ENCODE data around the gene AP3S2.

Gene AP3S2

GRCh38 chr15:89802986-89803824 is 90.6 kb downstream of the AP3S2 start:
- Histone ChIP-seq H3K27me3 (replicated peaks in 2 of 5; ENCODE audit: control insufficient read depth in 4 of 5, insufficient read depth in 5 of 5, low read length in 4 of 5) (no peaks in the 10 kb centered on the region), H3K9me3 (ENCODE audit: control extremely low read depth in 1 of 5, control insufficient read depth in 4 of 5, insufficient read depth in 2 of 5, low read depth in 1 of 5, low read length in 4 of 5) (no peaks in the 10 kb centered on the region), H3K36me3 (ENCODE audit: control insufficient read depth in 4 of 4, insufficient read depth in 4 of 4, low read length in 3 of 4) (peaks cover 3 to 91% (median 49%) of the 10 kb centered on the region in 4 experiments), H3K27ac (ENCODE audit: insufficient read depth in 1 of 2, low read depth in 1 of 2, low read length in 2 of 2, poor library complexity in 1 of 2, severe bottlenecking in 2 of 2) (no peak overlapping the region), H3K4me1 (ENCODE audit: control extremely low read depth in 1 of 4, control insufficient read depth in 4 of 4, insufficient read depth in 4 of 4, low read length in 3 of 4) (peaks cover 0 to 6% (median 4%) of the 10 kb centered on the region in 4 experiments), H3K4me3 (ENCODE audit: control insufficient read depth in 1 of 7, extremely low read depth in 1 of 7, insufficient read depth in 4 of 7, low read depth in 2 of 7, low read length in 6 of 7) (no peak overlapping the region)
- CTCF ChIA-PET = interaction anchor here (1.0 to 1.4 kb wide), 2 partner anchors 28 to 49 kb away, joined by 3 read pairs; no protein-coding TSS in a partner anchor
- 96% methylated on average over 22 of the region's 24 CpGs for WGBS (ENCODE audit: insufficient coverage)
- DNase-seq = no peak
- POLR2A ChIA-PET = no interaction called here

DNA sequence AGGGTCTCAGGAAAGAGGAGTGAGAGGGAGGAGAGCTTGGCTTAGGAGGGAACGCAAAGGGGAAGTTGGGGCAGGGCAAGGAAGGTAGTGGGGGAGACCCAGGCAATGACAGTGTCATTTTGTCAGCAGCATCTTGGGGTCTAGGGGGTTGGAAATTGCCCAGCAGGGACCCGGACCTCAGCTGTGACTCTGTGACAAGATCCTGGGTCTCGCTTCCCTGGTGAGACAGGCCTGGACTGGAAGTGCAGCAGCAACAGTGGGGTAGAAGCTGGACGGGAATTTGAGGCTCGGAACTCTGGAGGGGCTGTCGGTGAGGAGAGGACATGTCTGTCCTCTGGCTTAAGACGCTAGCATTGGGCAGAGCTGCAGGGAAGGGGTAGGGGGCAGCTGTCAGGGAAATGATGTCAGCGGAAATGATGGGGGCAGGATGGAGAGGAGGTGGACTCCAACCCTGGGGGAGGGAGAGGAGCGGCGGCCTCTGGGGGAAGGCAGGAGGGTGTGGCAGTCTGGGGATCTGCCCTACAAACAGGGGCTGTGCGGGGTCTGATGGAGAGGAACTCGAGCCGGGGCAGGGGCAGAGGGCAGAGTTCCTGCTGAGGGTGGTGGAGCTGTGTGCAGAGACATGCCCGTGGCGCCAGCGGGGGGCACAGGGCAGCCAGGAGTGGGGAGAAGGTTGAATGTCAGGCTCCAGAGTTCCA is 91.4 kb downstream of the AP3S2 start:
- Histone ChIP-seq H3K4me3 (ENCODE audit: control insufficient read depth in 1 of 7, extremely low read depth in 1 of 7, insufficient read depth in 4 of 7, low read depth in 2 of 7, low read length in 6 of 7) (no peak overlapping the region), H3K9me3 (ENCODE audit: control extremely low read depth in 1 of 5, control insufficient read depth in 4 of 5, insufficient read depth in 2 of 5, low read depth in 1 of 5, low read length in 4 of 5) (peaks cover 0 to 4% (median 0%) of the 10 kb centered on the region in 5 experiments), H3K27me3 (replicated peaks in 2 of 5; ENCODE audit: control insufficient read depth in 4 of 5, insufficient read depth in 5 of 5, low read length in 4 of 5) (no peaks in the 10 kb centered on the region), H3K27ac (ENCODE audit: insufficient read depth in 1 of 2, low read depth in 1 of 2, low read length in 2 of 2, poor library complexity in 1 of 2, severe bottlenecking in 2 of 2) (no peak overlapping the region), H3K36me3 (ENCODE audit: control insufficient read depth in 4 of 4, insufficient read depth in 4 of 4, low read length in 3 of 4) (peaks cover 3 to 93% (median 57%) of the 10 kb centered on the region in 4 experiments), H3K4me1 (ENCODE audit: control extremely low read depth in 1 of 4, control insufficient read depth in 4 of 4, insufficient read depth in 4 of 4, low read length in 3 of 4) (peaks cover 0 to 5% (median 4%) of the 10 kb centered on the region in 4 experiments)
- DNase-seq = peak in 2 of 3 donors; percentile 41 to 49
- 72% methylated on average over 16 of the region's 16 CpGs for WGBS (ENCODE audit: insufficient coverage)
- ChIA-PET CTCF (interaction anchor here (1.0 to 1.4 kb wide), 5 partner anchors 27 to 86 kb away, joined by 3 to 4 read pairs (median 3); no protein-coding TSS in a partner anchor), POLR2A (no interaction called here)

DNA sequence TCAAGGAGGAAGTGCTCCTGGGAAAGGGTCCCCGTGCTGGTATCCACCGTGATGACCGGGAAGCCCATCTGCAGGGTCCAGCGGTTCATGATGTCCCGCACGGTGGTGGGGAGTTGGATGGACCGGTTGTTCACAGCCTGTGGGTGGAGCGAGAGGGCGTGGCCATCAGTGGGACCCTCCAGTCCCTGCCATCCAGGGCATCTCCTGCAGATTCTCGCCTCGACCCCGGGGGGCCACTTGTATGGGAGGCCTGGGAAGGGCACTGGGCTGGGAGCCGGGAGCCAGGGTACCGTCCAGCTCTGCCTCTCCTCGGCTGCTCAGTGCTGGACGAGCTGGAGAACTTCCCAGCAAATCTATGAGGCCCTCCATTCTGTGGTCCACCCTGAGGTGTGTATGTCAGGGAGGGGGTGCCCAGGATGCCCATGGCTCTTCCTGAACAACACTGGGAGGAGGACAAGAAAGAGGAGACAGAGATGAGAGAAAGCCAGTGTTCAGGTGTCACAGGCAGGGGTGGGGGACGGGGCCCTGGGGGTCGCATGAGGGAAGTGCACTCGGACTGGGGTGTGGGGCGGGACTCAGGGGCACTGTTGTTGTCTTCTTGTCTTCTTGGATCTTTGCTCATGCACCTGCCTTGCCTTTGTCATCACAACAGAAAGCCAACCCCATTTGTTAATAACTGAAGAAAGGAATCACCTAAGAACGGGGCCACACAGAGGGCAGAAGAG is 92.2 kb downstream of the AP3S2 start:
- no peak for DNase-seq

DNA sequence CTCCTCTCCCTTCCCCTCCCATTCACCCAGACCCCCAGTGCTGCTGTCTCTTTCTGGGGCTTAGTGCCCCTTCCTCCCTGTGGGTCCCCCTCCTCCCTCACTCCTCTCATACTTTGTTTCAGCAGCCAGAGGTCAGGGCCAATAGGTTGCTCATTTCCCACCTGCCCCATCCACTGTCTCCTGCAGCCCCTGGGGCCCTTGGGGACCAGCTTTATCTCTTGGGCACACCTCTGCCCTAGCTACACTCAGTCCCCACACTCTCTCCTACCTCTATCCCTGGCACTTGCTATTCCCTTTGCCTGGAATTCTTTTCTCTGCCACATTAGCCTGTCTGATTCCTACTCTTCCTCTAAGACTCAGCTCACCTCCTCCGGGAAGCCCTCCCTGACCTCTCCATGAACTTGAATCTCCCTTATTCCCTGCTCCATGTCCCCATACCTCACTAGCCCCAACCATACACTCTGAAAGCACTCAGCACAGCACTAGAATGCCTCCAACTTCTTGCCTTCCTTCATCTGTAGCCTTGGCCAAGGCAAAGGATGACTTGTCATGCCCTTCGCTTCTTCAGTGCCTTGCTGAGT is 93.8 kb downstream of the AP3S2 start:
- CTCF ChIA-PET = interaction anchor here (0.7 to 1.4 kb wide), 3 partner anchors 13 to 41 kb away, joined by 3 to 4 read pairs (median 3); no protein-coding TSS in a partner anchor
- peaks cover 0 to 5% (median 4%) of the 10 kb centered on the region in 4 experiments for H3K4me1 ChIP-seq (ENCODE audit: control extremely low read depth in 1 of 4, control insufficient read depth in 4 of 4, insufficient read depth in 4 of 4, low read length in 3 of 4)
- POLR2A ChIA-PET = no interaction called here
- no peak for DNase-seq
- H3K4me3 ChIP-seq (ENCODE audit: control insufficient read depth in 1 of 7, extremely low read depth in 1 of 7, insufficient read depth in 4 of 7, low read depth in 2 of 7, low read length in 6 of 7) = no peak overlapping the region
- H3K36me3 ChIP-seq (ENCODE audit: control insufficient read depth in 4 of 4, insufficient read depth in 4 of 4, low read length in 3 of 4) = peaks cover 0 to 91% (median 57%) of the 10 kb centered on the region in 4 experiments
- H3K27me3 ChIP-seq (replicated peaks in 2 of 5; ENCODE audit: control insufficient read depth in 4 of 5, insufficient read depth in 5 of 5, low read length in 4 of 5) = no peaks in the 10 kb centered on the region
- no peak overlapping the region for H3K27ac ChIP-seq (ENCODE audit: insufficient read depth in 1 of 2, low read depth in 1 of 2, low read length in 2 of 2, poor library complexity in 1 of 2, severe bottlenecking in 2 of 2)
- H3K9me3 ChIP-seq (ENCODE audit: control extremely low read depth in 1 of 5, control insufficient read depth in 4 of 5, insufficient read depth in 2 of 5, low read depth in 1 of 5, low read length in 4 of 5) = peaks cover 0 to 4% (median 0%) of the 10 kb centered on the region in 5 experiments
- 100% methylated on average over 2 of the region's 2 CpGs for WGBS (ENCODE audit: insufficient coverage)

More for the DNA sequence above, 92.2 kb downstream of the AP3S2 start:
- ChIA-PET CTCF (interaction anchor here (1.0 to 1.4 kb wide), 5 partner anchors 27 to 87 kb away, joined by 3 to 4 read pairs (median 3); no protein-coding TSS in a partner anchor), POLR2A (no interaction called here)
- Histone ChIP-seq H3K4me1 (ENCODE audit: control extremely low read depth in 1 of 4, control insufficient read depth in 4 of 4, insufficient read depth in 4 of 4, low read length in 3 of 4) (peaks cover 0 to 5% (median 4%) of the 10 kb centered on the region in 4 experiments), H3K27ac (ENCODE audit: insufficient read depth in 1 of 2, low read depth in 1 of 2, low read length in 2 of 2, poor library complexity in 1 of 2, severe bottlenecking in 2 of 2) (no peak overlapping the region), H3K36me3 (ENCODE audit: control insufficient read depth in 4 of 4, insufficient read depth in 4 of 4, low read length in 3 of 4) (peaks cover 3 to 94% (median 63%) of the 10 kb centered on the region in 4 experiments), H3K4me3 (ENCODE audit: control insufficient read depth in 1 of 7, extremely low read depth in 1 of 7, insufficient read depth in 4 of 7, low read depth in 2 of 7, low read length in 6 of 7) (no peak overlapping the region), H3K9me3 (ENCODE audit: control extremely low read depth in 1 of 5, control insufficient read depth in 4 of 5, insufficient read depth in 2 of 5, low read depth in 1 of 5, low read length in 4 of 5) (peaks cover 0 to 4% (median 0%) of the 10 kb centered on the region in 5 experiments), H3K27me3 (replicated peaks in 2 of 5; ENCODE audit: control insufficient read depth in 4 of 5, insufficient read depth in 5 of 5, low read length in 4 of 5) (no peaks in the 10 kb centered on the region)
- 98% methylated on average over 11 of the region's 21 CpGs for WGBS (ENCODE audit: insufficient coverage)

DNA sequence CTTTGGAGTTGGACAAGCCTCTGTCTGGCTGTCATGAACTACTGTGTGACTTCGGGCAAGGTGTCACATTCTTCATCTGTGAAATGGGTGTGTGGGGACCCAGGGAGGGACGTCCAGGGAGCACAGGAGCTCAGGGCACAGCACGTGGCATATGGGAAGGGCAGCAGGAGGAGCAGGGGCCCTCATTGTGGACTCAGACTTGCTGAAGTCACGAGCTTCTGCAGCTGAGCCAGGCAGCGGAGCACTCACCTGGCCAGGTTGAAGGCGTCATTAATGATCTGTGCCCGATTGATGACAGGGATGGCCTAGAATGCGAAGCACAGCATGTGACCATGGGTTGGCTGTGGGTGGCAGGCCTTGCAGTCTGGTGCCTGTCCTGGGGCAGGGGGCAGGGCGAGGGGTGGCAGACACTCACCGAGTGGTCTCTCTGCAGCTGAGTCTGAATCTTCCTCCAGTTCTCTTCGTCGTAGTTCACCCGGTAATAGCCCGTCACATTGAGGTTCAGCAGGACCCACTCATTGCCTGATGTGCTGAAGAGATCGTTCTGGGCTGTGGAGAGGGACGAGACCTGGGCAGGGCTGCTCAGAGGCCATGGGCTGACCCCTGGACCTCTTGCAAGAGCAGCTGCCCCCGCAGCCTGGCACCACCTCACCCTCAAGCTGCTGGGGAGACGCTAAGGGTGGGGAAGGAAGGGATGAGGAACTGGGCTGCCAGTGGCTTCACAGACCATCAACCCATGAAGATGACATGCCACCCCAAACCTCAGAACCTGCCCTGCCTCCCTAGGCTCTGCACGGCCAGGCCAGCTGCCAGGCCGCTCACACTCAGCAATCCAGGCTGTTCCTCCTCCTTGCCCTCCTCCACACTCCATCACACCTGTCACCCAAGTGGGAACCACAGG is 94.5 kb downstream of the AP3S2 start:
- CTCF ChIA-PET = interaction anchor here (0.7 to 1.4 kb wide), 4 partner anchors 13 to 89 kb away, joined by 3 to 4 read pairs (median 3); no protein-coding TSS in a partner anchor

More for the DNA sequence above, 94.5 kb downstream of the AP3S2 start:
- no peak for DNase-seq
- Histone ChIP-seq H3K36me3 (ENCODE audit: control insufficient read depth in 4 of 4, insufficient read depth in 4 of 4, low read length in 3 of 4) (peaks cover 0 to 89% (median 54%) of the 10 kb centered on the region in 4 experiments), H3K4me1 (ENCODE audit: control extremely low read depth in 1 of 4, control insufficient read depth in 4 of 4, insufficient read depth in 4 of 4, low read length in 3 of 4) (peaks cover 0 to 5% (median 4%) of the 10 kb centered on the region in 4 experiments), H3K4me3 (ENCODE audit: control insufficient read depth in 1 of 7, extremely low read depth in 1 of 7, insufficient read depth in 4 of 7, low read depth in 2 of 7, low read length in 6 of 7) (no peak overlapping the region), H3K27me3 (replicated peaks in 2 of 5; ENCODE audit: control insufficient read depth in 4 of 5, insufficient read depth in 5 of 5, low read length in 4 of 5) (no peaks in the 10 kb centered on the region), H3K9me3 (ENCODE audit: control extremely low read depth in 1 of 5, control insufficient read depth in 4 of 5, insufficient read depth in 2 of 5, low read depth in 1 of 5, low read length in 4 of 5) (peaks cover 0 to 4% (median 0%) of the 10 kb centered on the region in 5 experiments), H3K27ac (ENCODE audit: insufficient read depth in 1 of 2, low read depth in 1 of 2, low read length in 2 of 2, poor library complexity in 1 of 2, severe bottlenecking in 2 of 2) (no peak overlapping the region)
- 94% methylated on average over 20 of the region's 20 CpGs for WGBS (ENCODE audit: insufficient coverage)
- POLR2A ChIA-PET = no interaction called here

Measured in common myeloid progenitor, CD34-positive (primary cell).